Measurements from ENCODE around the gene CASKIN2.

CASKIN2 gene

DNA sequence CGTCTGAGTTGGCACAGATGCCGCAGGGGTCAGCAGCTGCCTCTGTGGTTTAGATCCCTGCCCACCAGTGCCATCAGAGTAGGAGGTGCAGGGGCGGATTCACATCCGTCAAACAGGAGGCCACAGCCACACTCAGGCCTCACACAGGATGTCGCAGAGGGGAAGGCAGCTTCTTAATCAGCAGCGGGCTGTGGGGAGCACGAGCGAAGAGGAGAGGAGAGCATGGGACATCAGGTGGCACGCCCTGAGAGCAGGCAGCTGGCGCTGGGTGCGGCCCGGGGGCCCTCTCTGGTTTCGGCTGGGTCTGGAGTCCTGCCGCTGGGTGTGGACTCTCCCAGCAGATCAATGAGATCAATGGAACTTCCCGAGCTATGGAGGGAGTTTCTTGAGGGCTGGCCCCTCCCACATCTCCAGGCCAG lies 19.8 kb upstream of the CASKIN2 start:
- TF ChIP-seq POLR2A (IDR thresholded peaks at IDR 0.05; ENCODE audit: low read depth, low read length) (no peak), POU2F2 (IDR thresholded peaks at IDR 0.05; ENCODE audit: low read depth, low read length) (no peak), POLR2AphosphoS5 (IDR thresholded peaks at IDR 0.05; ENCODE audit: low read depth, low read length) (no peak), TAF1 (IDR thresholded peaks at IDR 0.05; ENCODE audit: low read depth, low read length) (no peak), SPI1 (IDR thresholded peaks at IDR 0.05; ENCODE audit: low read depth, low read length) (no peak), PAX5 (IDR thresholded peaks at IDR 0.05; ENCODE audit: insufficient read depth, low read length, severe bottlenecking) (no peak)
- peak; percentile 71 for FAIRE-seq
- DNase-seq (ENCODE audit: insufficient read length, low spot score), result no peak

- FAIRE-seq (no peak), DNase-seq (ENCODE audit: insufficient read length, low spot score) (no peak)
- TF ChIP-seq PAX5 (IDR thresholded peaks at IDR 0.05; ENCODE audit: insufficient read depth, low read length, severe bottlenecking), result no peak
- TF ChIP-seq POLR2AphosphoS5 (IDR thresholded peaks at IDR 0.05; ENCODE audit: low read depth, low read length), result no peak
- TF ChIP-seq POU2F2 (IDR thresholded peaks at IDR 0.05; ENCODE audit: low read depth, low read length), result no peak
- TF ChIP-seq TAF1 (IDR thresholded peaks at IDR 0.05; ENCODE audit: low read depth, low read length), result no peak
- TF ChIP-seq SPI1 (IDR thresholded peaks at IDR 0.05; ENCODE audit: low read depth, low read length), result no peak
- no peak for TF ChIP-seq POLR2A (IDR thresholded peaks at IDR 0.05; ENCODE audit: low read depth, low read length)
Measured at GRCh38 chr17:75531721-75532072, 16.4 kb upstream of the CASKIN2 start.

DNA sequence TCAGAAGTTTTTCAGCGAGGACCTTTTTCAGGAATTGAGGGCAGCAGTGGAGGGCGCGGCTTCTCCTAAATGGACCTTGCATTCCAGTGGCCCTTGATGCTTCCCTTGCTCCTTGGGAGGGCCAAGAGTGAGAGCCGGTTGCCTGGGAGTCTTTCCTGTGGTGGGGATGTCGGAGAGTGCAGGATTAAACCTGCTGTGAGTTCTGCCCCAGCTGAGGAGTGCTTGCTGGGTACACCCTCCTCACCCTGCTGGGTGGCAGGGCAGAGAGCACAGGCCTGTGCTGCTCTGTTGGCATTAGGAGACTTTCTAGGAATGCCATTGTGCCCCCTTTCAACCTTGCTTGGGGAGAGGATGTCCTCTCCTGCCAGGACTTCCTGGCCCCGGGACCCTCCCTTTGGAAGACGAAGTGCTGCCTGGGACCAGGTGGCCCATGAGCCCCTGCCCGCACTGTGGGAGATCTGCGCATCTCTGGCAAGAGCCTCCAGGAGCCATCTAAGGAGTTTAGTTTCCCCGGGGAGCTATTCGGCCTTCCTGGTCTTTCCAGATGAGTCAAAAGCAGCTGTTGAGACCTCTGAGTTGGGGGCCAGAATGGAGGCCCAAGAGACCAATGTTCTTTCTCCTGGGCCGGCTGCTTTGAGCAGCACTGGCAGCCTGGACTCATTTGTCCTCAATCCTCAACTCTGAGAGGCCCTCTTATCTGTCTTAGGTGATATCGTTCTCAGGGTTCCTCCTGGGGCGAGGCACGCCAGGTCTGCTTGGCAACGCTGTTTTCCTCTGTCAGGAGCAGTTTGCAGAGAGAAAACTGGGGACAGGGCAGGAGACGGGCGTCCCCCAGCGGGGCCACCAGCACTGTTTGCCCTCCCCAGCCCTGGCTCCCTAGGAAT lies 15.7 kb upstream of the CASKIN2 start:
- TF ChIP-seq PAX5 (IDR thresholded peaks at IDR 0.05; ENCODE audit: insufficient read depth, low read length, severe bottlenecking) (no peak), POU2F2 (IDR thresholded peaks at IDR 0.05; ENCODE audit: low read depth, low read length) (no peak), POLR2A (IDR thresholded peaks at IDR 0.05; ENCODE audit: low read depth, low read length) (no peak), SPI1 (IDR thresholded peaks at IDR 0.05; ENCODE audit: low read depth, low read length) (no peak), POLR2AphosphoS5 (IDR thresholded peaks at IDR 0.05; ENCODE audit: low read depth, low read length) (no peak), TAF1 (IDR thresholded peaks at IDR 0.05; ENCODE audit: low read depth, low read length) (no peak)
- no peak for DNase-seq (ENCODE audit: insufficient read length, low spot score)
- no peak for FAIRE-seq

- no peak for DNase-seq (ENCODE audit: insufficient read length, low spot score)
- no peak for TF ChIP-seq TAF1 (IDR thresholded peaks at IDR 0.05; ENCODE audit: low read depth, low read length)
- TF ChIP-seq POLR2AphosphoS5 (IDR thresholded peaks at IDR 0.05; ENCODE audit: low read depth, low read length), result no peak
- TF ChIP-seq POU2F2 (IDR thresholded peaks at IDR 0.05; ENCODE audit: low read depth, low read length), result no peak
- TF ChIP-seq PAX5 (IDR thresholded peaks at IDR 0.05; ENCODE audit: insufficient read depth, low read length, severe bottlenecking), result no peak
- TF ChIP-seq SPI1 (IDR thresholded peaks at IDR 0.05; ENCODE audit: low read depth, low read length), result no peak
- TF ChIP-seq POLR2A (IDR thresholded peaks at IDR 0.05; ENCODE audit: low read depth, low read length), result no peak
- no peak for FAIRE-seq
Measured at GRCh38 chr17:75526555-75527270, 11.4 kb upstream of the CASKIN2 start.

DNA sequence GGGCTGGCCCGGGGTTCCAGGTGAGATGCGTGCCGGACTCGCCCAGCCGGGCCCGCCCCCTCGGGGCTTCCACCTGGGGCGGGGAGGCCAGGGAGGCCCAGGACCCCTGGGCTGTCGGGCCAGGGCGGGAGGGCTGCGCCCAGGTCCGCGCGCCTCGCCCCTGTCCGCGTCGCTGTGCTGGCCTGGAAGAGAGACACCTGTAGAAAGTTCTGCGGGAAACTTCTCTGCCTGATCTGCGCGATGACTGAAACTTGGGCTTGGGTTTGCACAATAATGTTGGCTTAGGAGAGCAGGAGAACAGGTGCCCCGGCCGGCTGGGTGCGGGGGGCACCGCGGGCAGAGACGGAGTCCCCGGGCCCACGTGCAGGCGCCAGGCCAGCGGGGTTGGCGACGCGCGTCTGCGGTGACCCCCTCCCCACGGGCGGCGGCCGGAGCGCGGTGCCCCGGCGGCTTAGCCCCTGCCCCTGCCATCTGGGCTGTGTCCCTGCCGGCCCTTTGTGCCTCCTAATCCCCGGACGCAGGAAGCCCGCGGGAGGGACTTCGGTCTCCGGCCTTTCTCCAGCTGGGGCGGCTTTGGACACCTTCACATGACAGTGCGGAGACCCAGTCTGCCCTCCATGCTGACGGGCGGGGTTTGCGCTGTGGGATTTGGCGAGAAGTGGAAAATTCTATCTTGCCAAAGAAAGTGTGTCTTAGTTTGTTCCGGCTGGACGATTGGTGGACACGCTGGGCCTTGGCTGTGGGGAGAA lies 10.6 kb upstream of the CASKIN2 start:
- DNase-seq (ENCODE audit: insufficient read length, low spot score) (no peak), FAIRE-seq (no peak)
- no peak for TF ChIP-seq POU2F2 (IDR thresholded peaks at IDR 0.05; ENCODE audit: low read depth, low read length)
- no peak for TF ChIP-seq SPI1 (IDR thresholded peaks at IDR 0.05; ENCODE audit: low read depth, low read length)

- TF ChIP-seq POU2F2 (IDR thresholded peaks at IDR 0.05; ENCODE audit: low read depth, low read length) (0 out of 2 replicates have a peak, but pooled peaks have one; percentile 12), POLR2A (IDR thresholded peaks at IDR 0.05; ENCODE audit: low read depth, low read length) (no peak)
- FAIRE-seq, result peak; percentile 74
Measured at GRCh38 chr17:75524970-75525805, 9.9 kb upstream of the CASKIN2 start, which contains the start of gene LLGL2. Gene LLGL2, plus strand, starts transcription at chr17:75525697. Its CDS starts 17,730 bp downstream, at chr17:75543427.

DNA sequence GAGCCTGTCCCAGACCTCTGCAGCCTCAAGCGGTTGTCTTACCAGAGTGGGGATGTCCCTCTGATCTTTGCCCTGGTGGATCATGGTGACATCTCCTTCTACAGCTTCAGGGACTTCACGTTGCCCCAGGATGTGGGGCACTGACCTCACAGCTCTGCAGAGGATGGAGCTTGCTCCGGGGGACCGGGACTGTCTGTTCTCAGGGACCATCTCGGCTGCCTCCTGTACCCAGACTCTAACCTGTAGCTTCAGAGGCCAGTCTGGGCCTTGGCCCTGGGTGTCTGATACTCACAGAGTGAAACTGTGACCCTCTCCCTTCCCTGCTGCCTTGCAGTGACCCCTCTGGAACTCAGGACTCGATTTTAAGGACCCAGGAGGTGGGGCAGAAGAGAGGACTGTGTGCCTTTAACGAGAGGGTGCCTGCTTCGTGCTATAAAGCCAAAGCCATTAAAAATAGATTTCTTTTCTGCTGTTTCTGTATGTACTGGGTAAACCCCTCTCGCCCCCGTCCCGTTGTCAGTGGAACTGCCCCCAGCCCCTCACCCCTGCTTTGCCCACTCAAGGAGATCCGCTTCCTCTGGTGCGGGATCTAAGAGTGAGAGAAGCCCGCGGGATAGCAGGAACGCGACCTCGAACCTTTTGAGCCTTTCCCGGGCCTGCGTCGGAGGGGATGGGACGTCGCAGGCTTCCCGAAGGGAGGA lies 9.1 kb upstream of the CASKIN2 start:
- TF ChIP-seq SPI1 (IDR thresholded peaks at IDR 0.05; ENCODE audit: low read depth, low read length) (no peak), POLR2A (IDR thresholded peaks at IDR 0.05; ENCODE audit: low read depth, low read length) (no peak), TAF1 (IDR thresholded peaks at IDR 0.05; ENCODE audit: low read depth, low read length) (no peak), PAX5 (IDR thresholded peaks at IDR 0.05; ENCODE audit: insufficient read depth, low read length, severe bottlenecking) (no peak), POU2F2 (IDR thresholded peaks at IDR 0.05; ENCODE audit: low read depth, low read length) (no peak), POLR2AphosphoS5 (IDR thresholded peaks at IDR 0.05; ENCODE audit: low read depth, low read length) (no peak)
- DNase-seq (ENCODE audit: insufficient read length, low spot score) (no peak), FAIRE-seq (no peak)

More at GRCh38 chr17:75524970-75525805, 9.9 kb upstream of the CASKIN2 start, which contains the start of gene LLGL2:
- peak; percentile 95 for DNase-seq (ENCODE audit: insufficient read length, low spot score)

GRCh38 chr17:75523647-75524046 lies 8.3 kb upstream of the CASKIN2 start:
- DNase-seq (ENCODE audit: insufficient read length, low spot score) (no peak), FAIRE-seq (no peak)
- TF ChIP-seq TAF1 (IDR thresholded peaks at IDR 0.05; ENCODE audit: low read depth, low read length), result no peak
- no peak for TF ChIP-seq PAX5 (IDR thresholded peaks at IDR 0.05; ENCODE audit: insufficient read depth, low read length, severe bottlenecking)

All from GM12891 (cell line).